ENCODE measurements around the gene NAA15.
A peak's percentile ranks its signal among the peaks of the same experiment; 100 is the strongest.
"Not testable (repeated sequence)": the region's sequence is repeated elsewhere in the genome, so short reads cannot be mapped to it uniquely, and the experiment has no call there.

Gene NAA15

GRCh38 chr4:139453371-139454110, 152.2 kb downstream of the NAA15 start:
- peak; percentile 96 for DNase-seq

GRCh38 chr4:139454111-139455045, 153.1 kb downstream of the NAA15 start, which contains the start of gene RAB33B:
TSS of gene RAB33B (plus strand) at chr4:139454121. CDS start at chr4:139454196, 75 bp downstream.
- no peak for DNase-seq

- DNase-seq: no peak
Measured at GRCh38 chr4:139455126-139455538, 153.8 kb downstream of the NAA15 start.

GRCh38 chr4:139457318-139457717, 156.0 kb downstream of the NAA15 start:
- no peak for DNase-seq

GRCh38 chr4:139458543-139458942, 157.2 kb downstream of the NAA15 start:
- no peak for DNase-seq

GRCh38 chr4:139458999-139459398, 157.7 kb downstream of the NAA15 start:
- DNase-seq: no peak

- DNase-seq: no peak
Measured at GRCh38 chr4:139460565-139460964, 159.3 kb downstream of the NAA15 start.

GRCh38 chr4:139461022-139461628, 159.8 kb downstream of the NAA15 start:
- DNase-seq: no peak

- not testable (repeated sequence) for DNase-seq
Measured at GRCh38 chr4:139464512-139464911, 163.2 kb downstream of the NAA15 start.

- no peak for DNase-seq
Measured at GRCh38 chr4:139465922-139466321, 164.6 kb downstream of the NAA15 start.

- not testable (repeated sequence) for DNase-seq
Measured at GRCh38 chr4:139468756-139469155, 167.5 kb downstream of the NAA15 start.

- DNase-seq: no peak
Measured at GRCh38 chr4:139469216-139469615, 167.9 kb downstream of the NAA15 start.
